IPS-18a (cell line): ENCODE data around the gene GABBR1.
A peak's percentile ranks its signal among the peaks of the same experiment; 100 is the strongest.

Experiments used
- H3K27ac ChIP-seq: one replicate; pipeline ENCODE4 v1.5.1; 2013; ENCODE audit warnings: low read length
- H3K27me3 ChIP-seq: one replicate; pipeline ENCODE4 v1.6.1; 2013; ENCODE audit warnings: mild to moderate bottlenecking, low read length; ENCODE audit not compliant: control insufficient read depth, insufficient read depth
- H3K36me3 ChIP-seq: one replicate; pipeline ENCODE4 v1.6.1; 2013; ENCODE audit warnings: low read depth, low read length; ENCODE audit not compliant: control insufficient read depth
- H3K4me1 ChIP-seq: one replicate; pipeline ENCODE4 v1.6.1; 2013; ENCODE audit warnings: low read depth, low read length; ENCODE audit not compliant: control insufficient read depth
- H3K4me3 ChIP-seq: one replicate; pipeline ENCODE4 v1.5.1; 2013; ENCODE audit warnings: low read length
- H3K9ac ChIP-seq: one replicate; pipeline ENCODE4 v1.6.1; 2013; ENCODE audit warnings: mild to moderate bottlenecking, low read length, moderate library complexity
- H3K9me3 ChIP-seq: one replicate; pipeline ENCODE4 v1.6.1; 2013; ENCODE audit warnings: low read depth, low read length; ENCODE audit not compliant: control insufficient read depth

Gene GABBR1

GRCh38 chr6:29608131-29608530 is 24.9 kb downstream of the GABBR1 start:
- Histone ChIP-seq H3K36me3 (peaks cover 96% of the 10 kb centered on the region), H3K27ac (no peak overlapping the region), H3K4me1 (no peaks in the 10 kb centered on the region), H3K9me3 (no peaks in the 10 kb centered on the region), H3K9ac (no peak overlapping the region), H3K4me3 (no peak overlapping the region), H3K27me3 (no peaks in the 10 kb centered on the region)

DNA sequence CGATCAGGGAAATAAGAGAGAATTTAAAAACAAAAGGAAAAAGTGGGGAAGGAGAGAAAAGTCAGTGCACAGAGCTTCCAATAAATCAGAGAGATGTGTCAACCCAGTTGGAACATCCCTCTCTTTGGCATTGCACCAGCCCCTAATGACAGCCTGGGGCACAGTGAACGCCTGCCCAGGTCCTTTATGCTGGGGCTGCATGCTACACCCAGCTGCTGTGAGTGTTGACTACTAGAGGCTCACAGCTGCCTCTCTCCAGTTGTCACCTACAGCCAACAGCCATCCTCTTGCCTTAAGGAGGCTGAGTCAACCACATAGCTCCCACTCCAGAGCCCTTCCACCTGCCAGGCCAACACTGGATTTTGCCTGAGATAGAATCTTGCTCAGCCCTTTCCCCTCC is 29.1 kb downstream of the GABBR1 start:
- Histone ChIP-seq H3K36me3 (peaks cover 96% of the 10 kb centered on the region), H3K9me3 (no peaks in the 10 kb centered on the region)

DNA sequence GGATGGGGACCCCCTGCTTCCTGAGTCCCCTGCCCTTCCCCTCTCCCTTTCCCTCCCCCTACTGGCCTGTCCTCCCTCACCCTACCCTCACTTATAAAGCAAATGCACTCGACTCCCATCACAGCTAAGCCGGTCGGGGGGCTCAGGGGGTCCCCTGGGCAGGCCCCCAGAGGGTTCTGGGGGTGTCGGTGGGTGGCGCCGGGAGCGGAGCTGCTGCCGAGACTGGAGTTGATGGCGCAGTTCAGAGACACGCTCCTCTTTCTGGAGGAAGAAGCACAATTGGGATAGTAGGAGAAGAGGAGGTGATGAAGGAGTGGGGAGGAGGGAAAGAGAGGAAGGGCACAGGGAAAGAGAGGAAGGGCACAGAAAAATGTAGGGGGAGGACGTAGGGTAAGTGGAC is 29.5 kb downstream of the GABBR1 start:
- no peaks in the 10 kb centered on the region for H3K4me1 ChIP-seq
- H3K36me3 ChIP-seq: peaks cover 91% of the 10 kb centered on the region
- no peak overlapping the region for H3K27ac ChIP-seq
- H3K4me3 ChIP-seq: no peak overlapping the region
- H3K27me3 ChIP-seq: no peaks in the 10 kb centered on the region
- no peak overlapping the region for H3K9ac ChIP-seq
- H3K9me3 ChIP-seq: no peaks in the 10 kb centered on the region

More for the DNA sequence above, 29.1 kb downstream of the GABBR1 start:
- H3K4me1 ChIP-seq: no peaks in the 10 kb centered on the region
- H3K9ac ChIP-seq: no peak overlapping the region
- no peaks in the 10 kb centered on the region for H3K27me3 ChIP-seq
- no peak overlapping the region for H3K4me3 ChIP-seq
- H3K27ac ChIP-seq: no peak overlapping the region

DNA sequence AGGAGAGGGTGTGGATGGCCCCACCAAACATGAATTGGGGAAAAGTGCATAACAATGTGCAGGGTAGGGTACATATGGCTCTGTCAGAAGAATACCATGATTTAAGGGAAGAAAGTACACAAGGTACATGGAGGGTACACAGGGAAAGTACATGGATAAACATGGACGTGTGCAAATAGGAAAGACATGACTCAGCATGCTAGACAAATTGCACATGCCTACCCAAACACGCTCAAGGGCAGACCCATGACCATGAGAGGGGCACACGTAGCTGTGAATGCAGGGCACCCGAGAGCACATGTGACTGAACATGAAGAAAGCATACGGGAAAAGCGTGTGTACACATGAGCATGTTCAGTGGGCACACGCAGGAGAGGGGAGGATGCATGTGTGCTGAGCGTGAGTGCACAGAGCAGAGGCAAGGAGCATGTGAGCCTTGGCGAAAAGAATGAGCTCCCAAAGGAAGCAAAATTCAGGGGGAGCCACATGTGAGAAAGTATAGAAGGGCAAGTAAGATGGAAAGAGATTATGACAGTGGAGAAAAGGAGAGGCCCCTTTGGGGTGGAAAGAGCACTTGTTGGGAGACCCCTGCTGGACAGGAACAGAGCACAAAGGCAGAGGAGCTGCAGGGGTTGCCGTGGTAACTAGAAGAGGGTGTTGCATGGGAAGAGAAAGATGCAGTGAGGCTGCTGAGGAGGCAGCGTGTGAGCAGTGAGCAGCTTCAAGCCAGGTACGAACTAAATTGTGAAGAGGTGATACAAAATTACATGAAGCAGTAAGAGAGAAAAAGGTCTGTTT is 30.2 kb downstream of the GABBR1 start:
- H3K9ac ChIP-seq: no peak overlapping the region
- H3K36me3 ChIP-seq: peaks cover 84% of the 10 kb centered on the region
- peak overlapping the region; percentile 4 for H3K27ac ChIP-seq
- no peaks in the 10 kb centered on the region for H3K9me3 ChIP-seq
- H3K4me3 ChIP-seq: no peak overlapping the region
- no peaks in the 10 kb centered on the region for H3K4me1 ChIP-seq
- H3K27me3 ChIP-seq: no peaks in the 10 kb centered on the region

DNA sequence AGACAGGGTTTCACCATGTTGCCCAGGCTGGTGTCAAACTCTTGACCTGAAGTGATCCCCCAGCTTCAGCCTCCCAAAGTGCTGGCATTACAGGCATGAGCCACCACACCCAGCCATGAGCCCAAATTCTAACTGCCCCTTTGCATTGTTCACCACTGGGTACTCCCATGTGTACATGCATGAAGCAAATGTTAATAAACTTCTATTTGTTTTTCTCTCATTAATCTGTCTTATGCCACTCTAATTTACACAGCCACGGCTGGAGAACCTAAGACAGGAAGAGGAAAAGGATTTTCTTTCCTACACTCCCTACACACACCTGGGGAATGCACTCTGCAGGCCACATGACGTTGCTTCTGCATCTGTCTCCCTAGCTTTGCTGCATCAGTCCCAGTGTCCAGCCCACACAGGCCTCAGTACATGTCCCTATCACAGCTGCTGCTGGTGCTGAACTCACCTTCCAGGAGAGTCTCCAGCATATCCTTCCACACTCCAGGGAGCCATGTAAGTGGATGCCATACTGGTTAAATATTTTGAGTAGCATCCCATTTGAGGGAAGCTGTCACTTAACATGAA is 34.7 kb downstream of the GABBR1 start:
- Histone ChIP-seq H3K9ac (no peak overlapping the region), H3K4me1 (peaks cover 6% of the 10 kb centered on the region), H3K27me3 (no peaks in the 10 kb centered on the region), H3K9me3 (no peaks in the 10 kb centered on the region), H3K27ac (no peak overlapping the region), H3K36me3 (peaks cover 39% of the 10 kb centered on the region), H3K4me3 (no peak overlapping the region)

DNA sequence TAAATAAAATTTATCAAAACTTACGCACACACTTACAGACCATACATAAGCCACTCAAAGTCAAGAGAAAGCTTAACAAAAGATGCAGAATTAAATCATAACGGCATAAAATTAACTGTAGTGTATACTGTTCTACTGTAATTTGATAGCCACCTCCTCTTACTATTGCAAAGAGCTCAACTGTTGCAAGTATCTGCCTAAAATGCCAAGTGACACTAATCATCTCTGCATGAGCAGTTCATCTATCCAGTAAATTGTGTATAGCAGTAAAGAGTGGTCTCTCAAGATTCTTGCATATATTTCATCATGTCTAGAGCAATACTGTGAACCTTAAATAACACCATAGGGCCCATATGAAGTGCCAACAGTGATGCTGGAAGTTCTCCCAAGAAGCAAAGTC is 35.8 kb downstream of the GABBR1 start:
- Histone ChIP-seq H3K27me3 (no peaks in the 10 kb centered on the region), H3K4me1 (peaks cover 6% of the 10 kb centered on the region), H3K4me3 (no peak overlapping the region), H3K27ac (no peak overlapping the region), H3K9me3 (no peaks in the 10 kb centered on the region), H3K9ac (no peak overlapping the region), H3K36me3 (peaks cover 31% of the 10 kb centered on the region)

DNA sequence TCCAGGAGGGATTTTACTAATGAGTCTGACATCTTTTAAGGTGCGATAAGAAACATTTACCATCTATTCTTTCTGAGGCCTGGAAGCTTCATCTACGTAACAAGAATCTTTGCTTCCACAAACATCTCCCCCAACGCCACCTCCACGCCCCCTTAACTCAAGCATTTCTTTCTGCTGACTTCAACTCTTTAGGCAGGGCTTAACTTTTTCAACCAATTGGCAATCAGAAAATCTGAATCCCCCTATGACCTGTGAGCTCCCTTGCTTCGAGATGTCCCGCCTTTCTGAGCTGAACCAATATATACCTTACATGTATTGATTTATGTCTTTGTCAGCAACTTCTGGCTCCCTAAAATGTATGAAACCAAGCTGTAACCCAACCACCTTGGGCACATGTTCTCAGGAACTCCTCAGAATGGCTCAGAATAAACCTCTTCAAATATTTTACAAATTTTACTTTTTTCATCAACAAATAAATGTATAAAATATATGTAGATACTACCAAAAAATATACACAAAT is 36.5 kb downstream of the GABBR1 start:
- H3K27me3 ChIP-seq: no peaks in the 10 kb centered on the region
- no peaks in the 10 kb centered on the region for H3K9me3 ChIP-seq
- peaks cover 9% of the 10 kb centered on the region for H3K4me1 ChIP-seq
- H3K9ac ChIP-seq: no peak overlapping the region
- H3K27ac ChIP-seq: no peak overlapping the region
- H3K36me3 ChIP-seq: peaks cover 24% of the 10 kb centered on the region
- H3K4me3 ChIP-seq: no peak overlapping the region

DNA sequence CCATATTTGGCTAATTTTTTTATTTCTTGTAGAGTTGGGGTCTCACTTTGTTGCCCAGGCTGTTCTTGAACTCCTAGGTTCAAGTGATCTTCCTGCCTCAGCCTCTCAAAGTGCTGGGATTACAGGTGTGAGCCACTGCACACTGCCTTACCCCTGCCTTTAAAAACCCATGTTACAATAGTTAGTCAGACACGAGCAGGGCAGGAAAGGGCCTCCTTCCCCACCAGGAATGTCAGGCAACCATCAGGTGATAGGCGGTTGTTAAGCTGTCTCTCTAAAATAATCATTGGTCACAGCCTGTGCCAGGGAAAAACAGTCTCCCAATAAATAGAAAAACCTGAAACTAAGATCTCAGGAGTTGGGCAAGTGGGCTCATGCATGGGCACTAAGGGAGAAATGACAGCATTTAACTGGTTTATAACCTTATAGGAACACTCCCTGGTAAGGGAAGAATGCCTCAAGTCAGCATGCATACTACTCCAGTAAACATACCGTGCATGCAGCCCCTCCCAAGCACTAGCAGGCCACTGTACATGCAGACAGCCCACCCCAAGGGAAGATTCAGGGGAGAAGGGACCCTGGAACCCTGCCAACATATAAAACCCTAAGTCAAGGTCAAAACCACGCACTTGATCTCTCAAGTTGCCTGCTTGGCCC is 39.7 kb downstream of the GABBR1 start:
- Histone ChIP-seq H3K27ac (no peak overlapping the region), H3K27me3 (no peaks in the 10 kb centered on the region), H3K4me1 (peaks cover 9% of the 10 kb centered on the region), H3K4me3 (no peak overlapping the region), H3K36me3 (no peaks in the 10 kb centered on the region), H3K9ac (no peak overlapping the region), H3K9me3 (no peaks in the 10 kb centered on the region)

- no peaks in the 10 kb centered on the region for H3K9me3 ChIP-seq
- H3K4me3 ChIP-seq: no peak overlapping the region
- H3K27me3 ChIP-seq: no peaks in the 10 kb centered on the region
- no peak overlapping the region for H3K27ac ChIP-seq
- H3K9ac ChIP-seq: no peak overlapping the region
- H3K36me3 ChIP-seq: no peaks in the 10 kb centered on the region
- H3K4me1 ChIP-seq: peaks cover 9% of the 10 kb centered on the region
Measured at GRCh38 chr6:29591677-29592076, 41.3 kb downstream of the GABBR1 start.

- no peak overlapping the region for H3K9ac ChIP-seq
- H3K9me3 ChIP-seq: no peaks in the 10 kb centered on the region
- H3K27me3 ChIP-seq: no peaks in the 10 kb centered on the region
- no peaks in the 10 kb centered on the region for H3K36me3 ChIP-seq
- H3K4me1 ChIP-seq: peaks cover 2% of the 10 kb centered on the region
- no peak overlapping the region for H3K4me3 ChIP-seq
- H3K27ac ChIP-seq: no peak overlapping the region
Measured at GRCh38 chr6:29590218-29590808, 42.7 kb downstream of the GABBR1 start.

GRCh38 chr6:29589423-29590048 is 43.4 kb downstream of the GABBR1 start:
- H3K9ac ChIP-seq: no peak overlapping the region
- H3K4me3 ChIP-seq: no peak overlapping the region
- peaks cover 2% of the 10 kb centered on the region for H3K4me1 ChIP-seq
- no peaks in the 10 kb centered on the region for H3K9me3 ChIP-seq
- no peaks in the 10 kb centered on the region for H3K27me3 ChIP-seq
- H3K36me3 ChIP-seq: no peaks in the 10 kb centered on the region
- H3K27ac ChIP-seq: no peak overlapping the region
